GM13976 (cell line): ENCODE measurements around the gene KRT3.
A peak's percentile ranks its signal among the peaks of the same experiment; 100 is the strongest.

Experiments
- DNase-seq: peaks from one replicate; pipeline ENCODE4 v3.0.0; 2012; ENCODE audit warnings: low spot score
- in situ Hi-C: fragments of 300-500 bp; cut with MboI; formaldehyde crosslinking; loops from one replicate; pipeline ENCODE4 v1.12.0; 2022; ENCODE audit warnings: low sequenced_read_pairs, mixed read lengths, inconsistent platforms; ENCODE audit not compliant: unreplicated experiment
- TF ChIP-seq, protein P1 (sequence below): IDR thresholded peaks from 2 replicates; pipeline ENCODE4 v1.5.1; 2012; ENCODE audit warnings: borderline replicate concordance, mild to moderate bottlenecking; ENCODE audit not compliant: insufficient read depth; ENCODE audit errors: extremely low read depth, missing control alignments, control extremely low read depth

KRT3 gene

DNA sequence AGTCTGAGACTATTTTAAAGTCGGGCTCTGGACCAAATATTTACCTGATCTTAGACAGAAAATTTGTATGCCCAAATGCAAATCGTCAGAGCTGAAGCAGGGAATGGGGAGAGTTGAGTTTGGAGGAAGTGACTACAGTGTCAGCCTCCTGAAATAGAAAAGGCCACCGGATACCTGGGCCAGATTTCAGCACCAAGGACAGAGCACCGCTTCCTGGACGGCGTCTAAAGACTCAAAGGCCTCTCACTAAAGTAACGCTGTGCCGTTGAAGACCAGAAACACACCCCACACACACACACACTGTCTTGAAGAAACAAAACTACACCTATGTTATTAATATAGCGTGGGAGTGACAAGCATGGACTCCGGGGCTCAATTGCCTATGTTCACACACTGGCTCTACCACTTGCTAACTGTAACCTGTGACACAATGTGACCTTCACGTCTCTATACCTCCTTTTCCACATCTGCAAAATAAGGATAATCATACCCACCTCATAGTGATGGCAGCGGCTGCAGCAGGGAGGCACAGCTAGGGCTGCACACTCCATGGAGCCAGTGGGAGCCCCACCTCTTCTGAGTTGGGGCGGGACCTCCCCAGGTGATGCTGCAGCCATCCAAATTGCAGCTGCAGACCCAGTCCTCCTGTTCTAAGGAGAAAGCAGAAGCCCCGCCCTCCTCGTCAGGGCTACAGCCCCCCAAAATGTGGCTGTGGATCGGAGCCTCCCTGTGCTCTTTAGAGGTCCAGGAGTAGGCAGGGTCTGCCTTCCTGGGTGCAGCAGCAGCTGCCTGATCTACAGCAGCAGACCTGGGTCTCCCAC is 54.3 kb downstream of the KRT3 start:
- TF ChIP-seq, protein P1, sequence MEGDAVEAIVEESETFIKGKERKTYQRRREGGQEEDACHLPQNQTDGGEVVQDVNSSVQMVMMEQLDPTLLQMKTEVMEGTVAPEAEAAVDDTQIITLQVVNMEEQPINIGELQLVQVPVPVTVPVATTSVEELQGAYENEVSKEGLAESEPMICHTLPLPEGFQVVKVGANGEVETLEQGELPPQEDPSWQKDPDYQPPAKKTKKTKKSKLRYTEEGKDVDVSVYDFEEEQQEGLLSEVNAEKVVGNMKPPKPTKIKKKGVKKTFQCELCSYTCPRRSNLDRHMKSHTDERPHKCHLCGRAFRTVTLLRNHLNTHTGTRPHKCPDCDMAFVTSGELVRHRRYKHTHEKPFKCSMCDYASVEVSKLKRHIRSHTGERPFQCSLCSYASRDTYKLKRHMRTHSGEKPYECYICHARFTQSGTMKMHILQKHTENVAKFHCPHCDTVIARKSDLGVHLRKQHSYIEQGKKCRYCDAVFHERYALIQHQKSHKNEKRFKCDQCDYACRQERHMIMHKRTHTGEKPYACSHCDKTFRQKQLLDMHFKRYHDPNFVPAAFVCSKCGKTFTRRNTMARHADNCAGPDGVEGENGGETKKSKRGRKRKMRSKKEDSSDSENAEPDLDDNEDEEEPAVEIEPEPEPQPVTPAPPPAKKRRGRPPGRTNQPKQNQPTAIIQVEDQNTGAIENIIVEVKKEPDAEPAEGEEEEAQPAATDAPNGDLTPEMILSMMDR = no peak
- in situ Hi-C loops = no loop called here
- DNase-seq = peak; percentile 71

GRCh38 chr12:52740584-52740983 is 55.3 kb downstream of the KRT3 start:
- TF ChIP-seq, protein P1 = no peak
- in situ Hi-C loops = no loop called here
- DNase-seq = no peak

DNA sequence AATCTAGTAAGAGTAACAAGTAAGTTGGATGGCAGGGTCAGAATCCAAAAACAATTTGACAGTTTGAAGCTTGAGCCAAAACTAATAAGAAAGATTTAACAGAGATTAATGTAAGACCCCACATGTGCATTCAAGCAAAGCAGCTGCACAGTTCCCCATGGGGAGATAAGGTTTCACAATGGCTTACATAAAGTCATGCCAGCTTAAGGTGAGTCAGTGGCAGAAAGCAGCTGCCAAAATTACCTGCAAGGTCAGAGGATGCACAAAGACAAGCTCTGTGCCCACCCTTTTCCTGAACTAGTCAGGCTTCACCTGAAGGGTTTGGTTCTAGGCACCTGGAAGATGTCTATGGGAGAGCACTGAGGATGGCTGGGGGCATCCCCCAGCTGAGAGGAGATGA is 56.0 kb downstream of the KRT3 start:
- in situ Hi-C loops = no loop called here
- DNase-seq = no peak
- TF ChIP-seq, protein P1 = no peak
